GM12878 (cell line): ENCODE measurements around the gene LETMD1.

Experiments
- CREB1 ChIP-seq: IDR thresholded peaks from 2 replicates; pipeline ENCODE4 v1.6.1; 2012; ENCODE audit warnings: low read depth, mild to moderate bottlenecking, inconsistent platforms
- CTCF ChIP-seq, 3 experiments: IDR thresholded peaks in 2 of 3; conservative IDR thresholded peaks in 1 of 3; 2 replicates each; pipeline ENCODE4 v1.5.1; 2011; ENCODE audit warnings: low read depth in 3 of 3, low read length in 3 of 3, mild to moderate bottlenecking in 3 of 3, control low read depth in 2 of 3, moderate library complexity in 2 of 3, inconsistent platforms in 1 of 3, mixed read lengths in 1 of 3; ENCODE audit not compliant: control insufficient read depth in 2 of 3, insufficient read depth in 1 of 3; ENCODE audit errors: extremely low read depth in 1 of 3
- POLR2A ChIP-seq: IDR thresholded peaks from 2 replicates; pipeline ENCODE4 v1.6.1; 2011; ENCODE audit warnings: low read depth, mild to moderate bottlenecking, low read length
- STAT1 ChIP-seq: fragments of 450-650 bp; conservative IDR thresholded peaks from 2 replicates; pipeline ENCODE4 v1.6.1; 2014; ENCODE audit warnings: antibody characterized with exemption, mild to moderate bottlenecking
- ZNF217 ChIP-seq: fragments of 450-650 bp; IDR thresholded peaks from 2 replicates; pipeline ENCODE4 v1.6.1; 2017; ENCODE audit warnings: antibody characterized with exemption, mild to moderate bottlenecking

- TF ChIP-seq CREB1 (no peak), CTCF (IDR thresholded peaks at IDR 0.05 in 2 of 3, conservative IDR thresholded peaks at IDR 0.05 in 1 of 3; ENCODE audit: control insufficient read depth in 2 of 3, extremely low read depth in 1 of 3, insufficient read depth in 1 of 3, low read depth in 3 of 3, low read length in 3 of 3) (no peak), POLR2A (no peak), STAT1 (no peak), ZNF217 (no peak)
Measured at GRCh38 chr12:50999093-50999492, 49.0 kb upstream of the LETMD1 start.
